GM12865 (cell line): ENCODE measurements around the gene CHST11.

ENCODE experiments used
- DNase-seq: peaks from one replicate; pipeline ENCODE4 v3.0.0; 2010; ENCODE audit warnings: low read depth
- H3K4me3 ChIP-seq: 2 replicates; pipeline ENCODE4 v1.5.1; 2011; ENCODE audit warnings: mild to moderate bottlenecking, low read depth, low read length, control low read depth
- CTCF ChIP-seq: IDR thresholded peaks from 2 replicates; pipeline ENCODE4 v1.5.1; 2011; ENCODE audit warnings: low read length, control low read depth, low read depth, inconsistent platforms; ENCODE audit not compliant: insufficient read depth; ENCODE audit errors: missing control alignments

CHST11 gene

GRCh38 chr12:104438134-104438533 lies 18.6 kb upstream of the CHST11 start:
- no peak overlapping the region for H3K4me3 ChIP-seq
- no peak for DNase-seq
- TF ChIP-seq CTCF: no peak

- DNase-seq: no peak
- no peak for TF ChIP-seq CTCF
- no peak overlapping the region for H3K4me3 ChIP-seq
Observed at GRCh38 chr12:104439137-104439536, 17.6 kb upstream of the CHST11 start.

GRCh38 chr12:104443008-104443407 lies 13.7 kb upstream of the CHST11 start:
- H3K4me3 ChIP-seq: no peak overlapping the region
- TF ChIP-seq CTCF: no peak
- DNase-seq: no peak

GRCh38 chr12:104446646-104447421 lies 9.9 kb upstream of the CHST11 start:
- DNase-seq: no peak
- H3K4me3 ChIP-seq: no peak overlapping the region
- TF ChIP-seq CTCF: no peak

- no peak overlapping the region for H3K4me3 ChIP-seq
- DNase-seq: no peak
- no peak for TF ChIP-seq CTCF
Observed at GRCh38 chr12:104448031-104448430, 8.7 kb upstream of the CHST11 start.

GRCh38 chr12:104448451-104448850 lies 8.3 kb upstream of the CHST11 start:
- no peak for TF ChIP-seq CTCF
- no peak for DNase-seq

GRCh38 chr12:104450700-104451099 lies 6.0 kb upstream of the CHST11 start:
- H3K4me3 ChIP-seq: no peak overlapping the region
- DNase-seq: no peak
- no peak for TF ChIP-seq CTCF

More at GRCh38 chr12:104448451-104448850, 8.3 kb upstream of the CHST11 start:
- no peak overlapping the region for H3K4me3 ChIP-seq
